Measurements from ENCODE around the gene VIM.

GRCh38 chr10:17241611-17242333 lies 13.7 kb downstream of the VIM start:
- TF ChIP-seq CTCF (IDR thresholded peaks at IDR 0.05; ENCODE audit: low read length) (no peak), EZH2 (IDR thresholded peaks at IDR 0.05; ENCODE audit: borderline replicate concordance, low read length) (no peak)
